Chondrocyte (in vitro differentiated cells): ENCODE results near the gene LHX5. TPM values are rescaled to one million over a fixed set of nuclear protein-coding genes. Genes with fewer than 3 reads are reported as not detected.

ENCODE experiments used
- DNase-seq: peaks from one replicate; pipeline ENCODE4 v3.0.0; 2021; ENCODE audit warnings: mixed read lengths, low spot score
- H3K27ac Mint-ChIP-seq: one replicate; pipeline ENCODE4 v1.8.0; 2021; ENCODE audit warnings: mild to moderate bottlenecking, moderate library complexity, mixed read lengths; ENCODE audit not compliant: unreplicated experiment
- H3K27me3 Mint-ChIP-seq: 2 replicates; pipeline ENCODE4 v1.8.0; 2021; ENCODE audit warnings: low read depth, mixed read lengths
- H3K36me3 Mint-ChIP-seq: 2 replicates; pipeline ENCODE4 v1.8.0; 2021; ENCODE audit warnings: low read depth, mixed read lengths
- H3K4me1 Mint-ChIP-seq: 2 replicates; pipeline ENCODE4 v1.8.0; 2021; ENCODE audit warnings: low read depth, mild to moderate bottlenecking, mixed read lengths
- H3K4me3 Mint-ChIP-seq: one replicate; pipeline ENCODE4 v1.8.0; 2021; ENCODE audit warnings: mild to moderate bottlenecking, moderate library complexity, mixed read lengths; ENCODE audit not compliant: unreplicated experiment
- H3K9me3 Mint-ChIP-seq: 2 replicates; pipeline ENCODE4 v1.8.0; 2021; ENCODE audit warnings: low read depth, mixed read lengths
- total RNA-seq: library from RNA; stranded (reverse); gene quantifications from 3 replicates; pipeline ENCODE4 v1.2.1, GENCODE V29; 2021
- TF ChIP-seq, protein P1 (sequence below): fragments of 200-600 bp; sonication (generic); IDR thresholded peaks from 2 replicates; pipeline ENCODE4 v1.5.0; 2021; ENCODE audit warnings: antibody characterized with exemption, mild to moderate bottlenecking, moderate library complexity

The LHX5 gene
- total RNA-seq, 1 donor from 2014 or later = not detected

DNA sequence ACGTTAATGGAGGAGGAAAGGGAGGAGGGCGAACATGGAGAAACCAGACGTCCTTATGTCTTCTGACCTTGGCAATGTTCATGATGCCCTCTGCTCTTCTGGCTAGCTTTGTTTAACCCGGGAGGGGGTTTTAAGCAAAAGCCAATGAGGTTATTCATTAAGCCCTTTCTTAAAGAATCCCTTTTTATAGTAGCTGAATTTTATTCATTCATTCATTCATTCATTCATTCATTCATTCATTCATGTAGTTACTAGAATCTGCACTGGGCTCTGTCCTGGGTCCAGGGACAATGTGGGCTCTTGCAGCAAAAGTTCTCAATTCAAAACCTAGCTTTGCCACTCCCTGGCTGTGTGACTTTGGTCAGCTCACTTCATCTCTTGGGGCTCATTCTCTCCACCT lies 14.0 kb downstream of the LHX5 start:
- Mint-ChIP-seq H3K4me3 (no peak overlapping the region), H3K9me3 (no peaks in the 10 kb centered on the region), H3K27me3 (peaks cover 56% of the 10 kb centered on the region), H3K36me3 (no peaks in the 10 kb centered on the region), H3K27ac (no peak overlapping the region), H3K4me1 (peaks cover 3% of the 10 kb centered on the region)
- TF ChIP-seq, protein P1, sequence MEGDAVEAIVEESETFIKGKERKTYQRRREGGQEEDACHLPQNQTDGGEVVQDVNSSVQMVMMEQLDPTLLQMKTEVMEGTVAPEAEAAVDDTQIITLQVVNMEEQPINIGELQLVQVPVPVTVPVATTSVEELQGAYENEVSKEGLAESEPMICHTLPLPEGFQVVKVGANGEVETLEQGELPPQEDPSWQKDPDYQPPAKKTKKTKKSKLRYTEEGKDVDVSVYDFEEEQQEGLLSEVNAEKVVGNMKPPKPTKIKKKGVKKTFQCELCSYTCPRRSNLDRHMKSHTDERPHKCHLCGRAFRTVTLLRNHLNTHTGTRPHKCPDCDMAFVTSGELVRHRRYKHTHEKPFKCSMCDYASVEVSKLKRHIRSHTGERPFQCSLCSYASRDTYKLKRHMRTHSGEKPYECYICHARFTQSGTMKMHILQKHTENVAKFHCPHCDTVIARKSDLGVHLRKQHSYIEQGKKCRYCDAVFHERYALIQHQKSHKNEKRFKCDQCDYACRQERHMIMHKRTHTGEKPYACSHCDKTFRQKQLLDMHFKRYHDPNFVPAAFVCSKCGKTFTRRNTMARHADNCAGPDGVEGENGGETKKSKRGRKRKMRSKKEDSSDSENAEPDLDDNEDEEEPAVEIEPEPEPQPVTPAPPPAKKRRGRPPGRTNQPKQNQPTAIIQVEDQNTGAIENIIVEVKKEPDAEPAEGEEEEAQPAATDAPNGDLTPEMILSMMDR = no peak
- DNase-seq = no peak

DNA sequence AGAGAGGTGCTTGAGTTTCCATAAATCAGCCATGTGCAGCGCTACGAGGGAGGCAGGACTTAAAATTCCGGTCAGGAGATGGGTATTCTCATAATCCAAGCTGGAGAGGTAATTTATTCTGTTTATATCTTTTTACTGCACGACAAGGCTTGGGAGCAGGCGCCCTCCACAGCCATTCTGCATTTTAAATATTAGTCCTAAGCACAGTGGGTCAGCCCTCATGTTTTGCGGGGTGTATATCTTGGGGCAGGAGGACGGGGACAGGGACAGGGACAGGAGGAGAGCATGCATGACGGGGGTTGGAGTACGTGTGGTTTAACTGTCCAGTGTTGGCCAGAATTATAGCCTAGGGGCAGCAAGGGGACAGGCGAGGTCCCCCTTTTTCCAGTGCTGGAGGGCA lies 14.5 kb downstream of the LHX5 start:
- no peak for DNase-seq
- TF ChIP-seq, protein P1 = no peak
- H3K27ac Mint-ChIP-seq = no peak overlapping the region
- no peaks in the 10 kb centered on the region for H3K36me3 Mint-ChIP-seq
- H3K4me1 Mint-ChIP-seq = no peaks in the 10 kb centered on the region
- peaks cover 56% of the 10 kb centered on the region for H3K27me3 Mint-ChIP-seq
- no peaks in the 10 kb centered on the region for H3K9me3 Mint-ChIP-seq
- H3K4me3 Mint-ChIP-seq = no peak overlapping the region

DNA sequence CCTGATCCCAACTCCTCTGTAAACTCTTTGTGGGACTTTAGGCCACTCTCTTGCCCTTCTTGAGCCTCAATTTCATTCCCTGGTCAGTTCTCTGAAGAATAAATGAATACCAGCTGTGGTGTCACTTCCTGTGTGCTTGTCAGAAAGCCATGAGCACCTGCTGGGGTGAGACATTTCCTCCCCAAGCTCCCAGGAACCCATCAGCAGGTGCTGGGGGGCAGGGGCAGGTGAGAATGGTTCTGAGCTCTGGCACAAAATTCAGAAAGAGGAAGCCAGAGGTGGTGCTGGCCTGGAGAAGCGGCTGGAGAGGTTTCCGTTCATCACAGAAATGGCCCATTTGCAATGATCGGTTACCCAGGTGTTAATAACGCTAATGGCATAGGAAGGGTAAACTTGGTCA lies 14.9 kb downstream of the LHX5 start:
- H3K9me3 Mint-ChIP-seq = no peaks in the 10 kb centered on the region

DNA sequence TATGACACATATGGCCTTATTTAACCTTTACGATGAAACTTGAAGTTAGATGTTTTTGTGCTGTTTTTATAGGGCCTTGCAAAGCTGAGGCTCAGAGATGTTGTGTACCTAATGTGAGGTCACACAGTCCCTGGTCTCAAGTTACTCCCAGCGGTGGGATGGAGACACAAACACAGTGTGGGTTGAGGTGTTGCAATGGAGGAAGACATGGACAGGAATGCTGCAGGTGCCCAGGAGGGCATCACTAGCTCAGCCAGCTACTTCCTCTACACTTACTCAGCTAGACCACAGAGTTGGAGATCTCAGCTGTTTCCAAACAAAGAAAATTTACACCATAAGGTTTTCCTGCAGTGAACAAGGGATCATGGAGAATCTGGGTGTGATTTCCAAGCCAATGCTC lies 15.5 kb downstream of the LHX5 start:
- Mint-ChIP-seq H3K27ac (no peak overlapping the region), H3K4me3 (no peak overlapping the region), H3K27me3 (peaks cover 61% of the 10 kb centered on the region), H3K9me3 (no peaks in the 10 kb centered on the region), H3K4me1 (no peaks in the 10 kb centered on the region), H3K36me3 (no peaks in the 10 kb centered on the region)
- TF ChIP-seq, protein P1 = no peak
- DNase-seq = no peak

More for the DNA sequence above, 14.9 kb downstream of the LHX5 start:
- Mint-ChIP-seq H3K36me3 (no peaks in the 10 kb centered on the region), H3K4me1 (no peaks in the 10 kb centered on the region), H3K27me3 (peaks cover 61% of the 10 kb centered on the region), H3K4me3 (no peak overlapping the region), H3K27ac (no peak overlapping the region)
- no peak for DNase-seq
- TF ChIP-seq, protein P1 = no peak

DNA sequence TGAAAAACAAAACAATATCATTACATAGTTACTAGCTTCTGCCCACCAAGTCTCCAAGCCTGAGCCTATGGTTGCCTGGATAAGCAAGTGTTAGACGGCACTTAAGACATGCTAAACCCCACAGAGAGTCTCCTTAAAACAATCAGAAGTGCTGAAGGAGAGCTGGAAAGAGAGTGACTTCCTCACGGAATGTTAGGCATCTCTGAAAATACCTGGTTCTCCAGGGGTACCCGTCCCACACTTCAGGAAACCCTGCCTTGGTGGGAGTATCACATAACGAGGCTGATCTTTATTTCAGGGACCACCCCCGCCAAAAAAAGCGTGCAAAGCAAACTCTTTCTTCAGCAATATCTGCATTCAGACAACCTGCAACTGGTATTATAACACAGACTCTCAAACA lies 18.3 kb downstream of the LHX5 start:
- no peaks in the 10 kb centered on the region for H3K36me3 Mint-ChIP-seq
- H3K27ac Mint-ChIP-seq = no peak overlapping the region
- TF ChIP-seq, protein P1 = no peak
- H3K4me3 Mint-ChIP-seq = no peak overlapping the region
- H3K9me3 Mint-ChIP-seq = no peaks in the 10 kb centered on the region
- H3K27me3 Mint-ChIP-seq = peaks cover 43% of the 10 kb centered on the region
- DNase-seq = no peak
- H3K4me1 Mint-ChIP-seq = no peaks in the 10 kb centered on the region
